GM18951 (cell line): ENCODE results near the gene ACTR8.

ENCODE experiments used
- POLR2A ChIP-seq: IDR thresholded peaks from 4 replicates; pipeline ENCODE4 v1.6.1; 2011; ENCODE audit warnings: mild to moderate bottlenecking; ENCODE audit not compliant: insufficient read length, insufficient read depth; ENCODE audit errors: extremely low read depth
- in situ Hi-C: fragments of 300-500 bp; cut with MboI; formaldehyde crosslinking; loops from one replicate; pipeline ENCODE4 v1.12.0; 2022; ENCODE audit warnings: low sequenced_read_pairs, mixed read lengths, inconsistent platforms; ENCODE audit not compliant: unreplicated experiment

The ACTR8 gene

GRCh38 chr3:53834429-53835095 is 47.4 kb downstream of the ACTR8 start:
- in situ Hi-C loops: no loop called here
- no peak for TF ChIP-seq POLR2A

- no peak for TF ChIP-seq POLR2A
- in situ Hi-C loops: no loop called here
Measured at GRCh38 chr3:53833700-53834099, 48.3 kb downstream of the ACTR8 start.

- TF ChIP-seq POLR2A: no peak
- in situ Hi-C loops: no loop called here
Measured at GRCh38 chr3:53833053-53833645, 48.8 kb downstream of the ACTR8 start.

- in situ Hi-C loops: no loop called here
- TF ChIP-seq POLR2A: no peak
Measured at GRCh38 chr3:53830944-53831343, 51.0 kb downstream of the ACTR8 start.

- in situ Hi-C loops: no loop called here
- no peak for TF ChIP-seq POLR2A
Measured at GRCh38 chr3:53829605-53830004, 52.3 kb downstream of the ACTR8 start.

- no peak for TF ChIP-seq POLR2A
Measured at GRCh38 chr3:53828581-53828980, 53.4 kb downstream of the ACTR8 start.

GRCh38 chr3:53826048-53826447 is 55.9 kb downstream of the ACTR8 start:
- TF ChIP-seq POLR2A: no peak
- in situ Hi-C loops: no loop called here

More at GRCh38 chr3:53828581-53828980, 53.4 kb downstream of the ACTR8 start:
- in situ Hi-C loops: no loop called here

GRCh38 chr3:53824795-53825194 is 57.2 kb downstream of the ACTR8 start:
- in situ Hi-C loops: no loop called here
- TF ChIP-seq POLR2A: no peak

GRCh38 chr3:53823956-53824657 is 57.8 kb downstream of the ACTR8 start:
- TF ChIP-seq POLR2A: no peak
- in situ Hi-C loops: no loop called here

GRCh38 chr3:53823026-53823955 is 58.7 kb downstream of the ACTR8 start:
- TF ChIP-seq POLR2A: no peak
- in situ Hi-C loops: no loop called here

- in situ Hi-C loops: no loop called here
- no peak for TF ChIP-seq POLR2A
Measured at GRCh38 chr3:53822331-53822741, 59.6 kb downstream of the ACTR8 start.

- no peak for TF ChIP-seq POLR2A
- in situ Hi-C loops: no loop called here
Measured at GRCh38 chr3:53821631-53822121, 60.3 kb downstream of the ACTR8 start.
